T47D (cell line): Measurements from ENCODE around the gene ZNF710.

Experiments
- DNase-seq, 2 experiments: peaks; one replicate each; pipeline versions ENCODE4 v3.0.0 to v3.0.0-alpha.2; 2011 to 2012; ENCODE audit warnings: low read depth in 1 of 2, low spot score in 1 of 2
- JUND ChIP-seq: IDR thresholded peaks from 2 replicates; pipeline ENCODE4 v1.6.1; 2012; ENCODE audit warnings: low read depth
- in situ Hi-C: cut with HindIII; loops from 2 replicates; pipeline ENCODE4 v1.10.0; 2016; ENCODE audit warnings: low sequenced_read_pairs, low pct_unique_long_range_greater_than_20kb

The ZNF710 gene

DNA sequence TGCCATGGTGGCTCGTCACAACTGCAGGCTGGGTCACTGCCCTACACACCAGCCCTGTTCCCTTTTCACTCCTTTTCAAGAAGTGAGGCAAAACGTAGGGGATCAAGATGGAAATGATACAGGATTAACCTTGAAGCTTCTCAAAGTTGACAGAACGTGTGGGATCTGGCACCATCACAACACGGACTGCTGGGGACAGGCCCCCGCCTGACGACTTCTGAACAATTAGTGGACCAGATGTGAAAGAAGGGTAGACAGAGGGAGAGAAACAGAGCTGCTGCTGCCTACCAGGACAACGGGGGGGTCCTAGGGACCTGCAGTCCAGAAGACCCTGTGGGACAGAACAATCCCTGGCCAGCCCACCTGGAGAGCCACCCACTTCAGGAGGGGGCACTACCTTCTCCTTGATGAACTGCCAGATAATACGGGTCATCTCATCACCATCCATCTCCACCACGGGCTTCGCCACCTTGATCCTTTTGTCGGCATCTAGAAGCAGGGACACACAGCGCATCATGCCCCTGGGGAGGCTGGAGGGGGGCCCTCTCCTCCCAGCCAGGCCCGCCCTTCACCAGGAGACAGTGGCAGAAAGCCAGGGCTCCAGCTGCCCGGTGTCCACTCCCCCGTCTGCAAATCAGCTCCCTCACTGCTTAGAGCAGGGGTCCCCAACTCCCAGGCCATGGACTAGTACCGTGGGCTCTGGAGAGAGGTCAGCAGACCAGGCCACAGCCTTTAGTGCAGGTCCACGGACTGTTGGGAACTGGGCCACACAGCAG lies 90.2 kb downstream of the ZNF710 start:
- DNase-seq = no peak
- in situ Hi-C loops = no loop called here
- TF ChIP-seq JUND = no peak

GRCh38 chr15:90095521-90095959 lies 94.4 kb downstream of the ZNF710 start:
- in situ Hi-C loops = no loop called here
- peak; percentile 48 to 89 for DNase-seq
- no peak for TF ChIP-seq JUND

GRCh38 chr15:90097475-90097874 lies 96.4 kb downstream of the ZNF710 start:
- no peak for TF ChIP-seq JUND
- DNase-seq = no peak
- in situ Hi-C loops = no loop called here

DNA sequence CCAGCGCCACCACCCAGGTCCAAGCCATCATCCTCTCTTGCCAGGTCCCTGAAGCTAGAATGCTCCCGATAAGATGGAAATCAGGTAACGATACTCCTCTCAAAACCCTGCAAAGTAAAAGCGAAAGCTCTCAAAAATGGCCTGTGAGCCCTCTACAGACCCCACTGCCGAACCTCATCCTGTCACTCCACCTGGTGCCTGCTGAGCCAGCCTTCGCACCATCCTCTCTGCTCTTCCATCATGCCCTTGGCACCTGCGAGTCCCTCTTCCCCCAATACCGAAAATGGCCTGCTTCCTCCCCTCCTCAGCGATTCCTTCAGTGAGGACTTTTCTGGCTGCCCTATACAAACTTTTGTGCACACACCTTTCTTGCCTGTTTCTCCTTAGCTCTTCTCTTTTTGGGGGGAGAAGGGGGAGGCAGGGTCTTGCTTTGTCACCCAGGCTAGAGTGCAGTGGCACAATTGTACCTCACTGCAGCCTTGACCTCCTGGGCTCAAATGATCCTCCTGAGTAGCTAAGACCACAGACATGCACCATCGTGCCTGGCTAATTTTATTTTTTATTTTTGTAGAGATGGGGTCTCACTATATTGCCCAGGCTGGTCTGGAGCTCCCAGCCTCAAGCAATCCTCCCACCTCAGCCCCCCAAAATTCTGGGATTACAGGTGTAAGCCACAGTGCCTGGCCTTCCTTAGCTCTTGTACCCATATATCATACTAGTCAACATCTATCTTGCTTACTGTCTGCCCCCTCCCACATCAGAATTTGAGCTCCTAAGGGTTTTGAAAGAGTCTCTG lies 98.1 kb downstream of the ZNF710 start:
- no peak for TF ChIP-seq JUND
- in situ Hi-C loops = no loop called here
- no peak for DNase-seq

- peak in 1 of 2 experiments; percentile 60 for DNase-seq
- in situ Hi-C loops = no loop called here
- no peak for TF ChIP-seq JUND
These were observed 99.0 kb downstream of the ZNF710 start for GRCh38 chr15:90099868-90100831.

GRCh38 chr15:90101130-90101968 lies 100.2 kb downstream of the ZNF710 start:
- in situ Hi-C loops = no loop called here
- no peak for DNase-seq
- no peak for TF ChIP-seq JUND

GRCh38 chr15:90101969-90102890 lies 101.1 kb downstream of the ZNF710 start, which contains the start of gene IDH2:
IDH2 (minus strand) TSS chr15:90102468; CDS start chr15:90102390, 78 bp downstream.
- DNase-seq = peak; percentile 74 to 88
- in situ Hi-C loops = no loop called here

DNA sequence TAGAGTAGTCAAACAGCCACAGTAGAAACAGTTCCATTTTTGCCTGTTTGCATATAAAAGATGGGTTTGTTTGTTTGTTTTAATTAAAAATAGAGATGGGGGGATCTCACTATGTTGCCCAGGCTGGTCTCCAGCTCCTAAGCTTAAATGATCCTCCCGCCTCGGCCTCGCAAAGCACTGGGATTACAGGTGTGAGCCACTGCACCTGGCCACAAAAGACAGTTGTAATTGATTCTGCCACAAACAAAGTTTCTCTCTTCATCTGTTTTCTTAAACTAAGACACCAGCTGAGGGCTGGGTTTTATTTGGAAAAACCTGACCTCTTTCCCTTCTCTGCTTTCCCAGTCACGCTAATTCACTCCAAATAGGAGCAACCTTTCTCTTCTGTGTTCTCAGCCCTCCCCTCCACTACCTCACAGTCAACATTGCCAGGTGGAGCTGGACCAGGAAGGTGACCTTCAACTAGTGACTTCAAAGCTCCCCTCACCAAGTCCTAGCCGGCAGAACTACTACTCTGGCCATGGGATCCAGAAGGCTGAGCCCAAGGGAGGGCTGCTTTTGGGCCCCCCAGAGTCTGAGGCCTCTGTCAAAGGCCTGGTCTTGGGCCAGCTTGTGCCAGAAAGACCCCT lies 102.7 kb downstream of the ZNF710 start:
- peak in 1 of 2 experiments; percentile 75 for DNase-seq
- TF ChIP-seq JUND = no peak
- in situ Hi-C loops = no loop called here

More at GRCh38 chr15:90101969-90102890, 101.1 kb downstream of the ZNF710 start, which contains the start of gene IDH2:
- TF ChIP-seq JUND = no peak

GRCh38 chr15:90104551-90104950 lies 103.4 kb downstream of the ZNF710 start:
- in situ Hi-C loops = no loop called here
- DNase-seq = peak in 1 of 2 experiments; percentile 93

GRCh38 chr15:90105521-90105920 lies 104.4 kb downstream of the ZNF710 start:
- TF ChIP-seq JUND = no peak
- in situ Hi-C loops = no loop called here
- DNase-seq = no peak

More at GRCh38 chr15:90104551-90104950, 103.4 kb downstream of the ZNF710 start:
- no peak for TF ChIP-seq JUND
